ENCODE measurements around the gene PFDN2. TPM values are rescaled to one million over a fixed set of nuclear protein-coding genes. Genes with fewer than 3 reads are reported as not detected.
A peak's percentile ranks its signal among the peaks of the same experiment; 100 is the strongest.

The PFDN2 gene
- total and polyA plus RNA-seq, 2 of the 8 experiments (the other 6 are each of a cell fraction or from before 2014, with no cell fraction given) = 66.2 to 71.2 TPM

DNA sequence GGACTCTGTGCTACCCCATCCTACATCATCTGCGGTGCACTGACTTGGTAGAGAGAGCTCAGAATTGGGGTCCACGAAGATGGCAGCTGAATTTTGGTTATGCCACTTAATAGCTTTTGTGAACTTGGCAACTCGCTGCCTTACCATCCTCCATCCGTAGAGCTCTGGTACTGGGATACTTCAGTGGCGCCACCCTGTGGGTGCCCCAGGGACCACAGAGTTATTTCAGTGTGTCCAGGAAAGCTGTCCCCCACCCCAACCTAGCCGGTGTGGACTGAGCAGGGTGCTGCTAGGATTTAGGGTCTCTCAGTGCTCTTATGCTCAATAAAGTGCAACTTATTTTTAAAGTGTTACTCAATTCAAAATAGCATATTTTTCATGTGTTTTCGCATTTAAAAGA, 63.0 kb downstream of the PFDN2 start:
- H3K9ac ChIP-seq (replicated peaks in 1 of 4; ENCODE audit: extremely low read depth in 1 of 4, low read depth in 3 of 4, low read length in 3 of 4) = no peak overlapping the region
- H2BK20ac ChIP-seq (ENCODE audit: low read length) = no peak overlapping the region
- no peak overlapping the region for H3K4me3 ChIP-seq (ENCODE audit: extremely low read depth in 1 of 4, insufficient read depth in 2 of 4, low read depth in 3 of 4, low read length in 4 of 4)
- no peak overlapping the region for H2BK5ac ChIP-seq (ENCODE audit: low read depth, low read length)
- DNase-seq (ENCODE audit: low read depth in 1 of 2, low spot score in 2 of 2) = no peak
- no peak overlapping the region for H4K8ac ChIP-seq (ENCODE audit: extremely low read depth, insufficient read depth, low read length)
- no peak overlapping the region for H3K4me2 ChIP-seq (ENCODE audit: insufficient read depth in 1 of 2, low read depth in 2 of 2, low read length in 2 of 2)
- ChIA-PET CTCF (ENCODE audit: partially characterized antibody) (interaction anchor here (0.6 to 2.5 kb wide), 18 partner anchors 9 to 85 kb away, joined by 3 to 12 read pairs (median 4); partner anchors contain the start of genes ARHGAP30, KLHDC9 and USF1), POLR2A (ENCODE audit: partially characterized antibody) (interaction anchor here (1.0 to 2.9 kb wide), 2 partner anchors 9 to 35 kb away, joined by 3 to 21 read pairs; partner anchors contain the start of gene USF1)
- H3K79me2 ChIP-seq (ENCODE audit: control insufficient read depth in 1 of 2, insufficient read depth in 2 of 2, low read length in 2 of 2) = no peaks in the 10 kb centered on the region
- no peak for FAIRE-seq
- no peak overlapping the region for H3K27ac ChIP-seq (ENCODE audit: low read depth, low read length)
- H3K23ac ChIP-seq (ENCODE audit: insufficient read length) = no peak overlapping the region
- H3K18ac ChIP-seq (ENCODE audit: extremely low read depth, low read length) = no peak overlapping the region
- H4K5ac ChIP-seq (ENCODE audit: insufficient read length, low read depth, low read length) = no peak overlapping the region
- no peak overlapping the region for H2AFZ ChIP-seq (ENCODE audit: low read length)
- no peaks in the 10 kb centered on the region for H3K4me1 ChIP-seq (replicated peaks in 1 of 4; ENCODE audit: control insufficient read depth in 3 of 4, insufficient read depth in 4 of 4, low read length in 3 of 4)
- no peaks in the 10 kb centered on the region for H4K20me1 ChIP-seq (replicated peaks in 1 of 2; ENCODE audit: control insufficient read depth in 1 of 2, insufficient read depth in 2 of 2, low read length in 2 of 2)
- no peak overlapping the region for H4K91ac ChIP-seq (replicated peaks; ENCODE audit: insufficient read length, low read length)
- no peak overlapping the region for H2BK120ac ChIP-seq (replicated peaks; ENCODE audit: low read depth, low read length)
- H2AK5ac ChIP-seq (ENCODE audit: low read depth, low read length) = no peak overlapping the region
- H3K14ac ChIP-seq (ENCODE audit: insufficient read length) = no peak overlapping the region
- H3K79me1 ChIP-seq (ENCODE audit: low read depth, low read length) = no peaks in the 10 kb centered on the region
- no peaks in the 10 kb centered on the region for H3K9me3 ChIP-seq (ENCODE audit: insufficient read depth in 2 of 2, low read depth in 1 of 2, low read length in 1 of 2)
- no peaks in the 10 kb centered on the region; the same call in 1 of the 2 replicates for H3K23me2 ChIP-seq (ENCODE audit: low read depth, low read length)
- H3K4ac ChIP-seq (replicated peaks; ENCODE audit: insufficient read length, low read depth, low read length) = no peak overlapping the region
- no peaks in the 10 kb centered on the region for H3K27me3 ChIP-seq (replicated peaks in 1 of 4; ENCODE audit: control insufficient read depth in 3 of 4, extremely low read depth in 1 of 4, insufficient read depth in 3 of 4, low read length in 3 of 4)
- H2BK12ac ChIP-seq (ENCODE audit: low read depth, low read length) = no peak overlapping the region
- H3K56ac ChIP-seq (replicated peaks; ENCODE audit: insufficient read length, low read depth, low read length) = no peak overlapping the region
- WGBS, 2 experiments (ENCODE audit: extremely low coverage in 1 of 2, insufficient coverage in 1 of 2, insufficient read length in 1 of 2, insufficient replicate concordance in 2 of 2, low coverage in 1 of 2, low lambda C conversion rate in 2 of 2, missing lambda C conversion rate in 1 of 2) = 88% methylated on average over 7 of the region's 7 CpGs; no CpG with 5 or more reads in 1 of the 2 experiments
- H2BK15ac ChIP-seq (ENCODE audit: low read length) = 0 out of 2 replicates have a peak overlapping the region, but pooled peaks have one; percentile 5
- H3K36me3 ChIP-seq (ENCODE audit: control insufficient read depth in 2 of 4, insufficient read depth in 4 of 4, low read length in 3 of 4) = no peaks in the 10 kb centered on the region
- TF ChIP-seq ATF2 (IDR thresholded peaks at IDR 0.05; ENCODE audit: low read length) = no peak
- TF ChIP-seq YY1 (IDR thresholded peaks at IDR 0.05; ENCODE audit: low read depth, low read length) = no peak
- TF ChIP-seq, protein P1, sequence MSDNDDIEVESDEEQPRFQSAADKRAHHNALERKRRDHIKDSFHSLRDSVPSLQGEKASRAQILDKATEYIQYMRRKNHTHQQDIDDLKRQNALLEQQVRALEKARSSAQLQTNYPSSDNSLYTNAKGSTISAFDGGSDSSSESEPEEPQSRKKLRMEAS (IDR thresholded peaks at IDR 0.05) = no peak
- TF ChIP-seq, protein P2, sequence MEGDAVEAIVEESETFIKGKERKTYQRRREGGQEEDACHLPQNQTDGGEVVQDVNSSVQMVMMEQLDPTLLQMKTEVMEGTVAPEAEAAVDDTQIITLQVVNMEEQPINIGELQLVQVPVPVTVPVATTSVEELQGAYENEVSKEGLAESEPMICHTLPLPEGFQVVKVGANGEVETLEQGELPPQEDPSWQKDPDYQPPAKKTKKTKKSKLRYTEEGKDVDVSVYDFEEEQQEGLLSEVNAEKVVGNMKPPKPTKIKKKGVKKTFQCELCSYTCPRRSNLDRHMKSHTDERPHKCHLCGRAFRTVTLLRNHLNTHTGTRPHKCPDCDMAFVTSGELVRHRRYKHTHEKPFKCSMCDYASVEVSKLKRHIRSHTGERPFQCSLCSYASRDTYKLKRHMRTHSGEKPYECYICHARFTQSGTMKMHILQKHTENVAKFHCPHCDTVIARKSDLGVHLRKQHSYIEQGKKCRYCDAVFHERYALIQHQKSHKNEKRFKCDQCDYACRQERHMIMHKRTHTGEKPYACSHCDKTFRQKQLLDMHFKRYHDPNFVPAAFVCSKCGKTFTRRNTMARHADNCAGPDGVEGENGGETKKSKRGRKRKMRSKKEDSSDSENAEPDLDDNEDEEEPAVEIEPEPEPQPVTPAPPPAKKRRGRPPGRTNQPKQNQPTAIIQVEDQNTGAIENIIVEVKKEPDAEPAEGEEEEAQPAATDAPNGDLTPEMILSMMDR (IDR thresholded peaks at IDR 0.05; ENCODE audit: control extremely low read depth in 1 of 3, insufficient read depth in 1 of 3, low read depth in 1 of 3, low read length in 3 of 3) = peak; percentile 48 to 64 (median 49); a peak in 3 of 4 replicates
- TF ChIP-seq GTF2F1 (IDR thresholded peaks at IDR 0.05; ENCODE audit: borderline replicate concordance, low read depth, low read length) = no peak
- no peak for TF ChIP-seq ASH2L (IDR thresholded peaks at IDR 0.05; ENCODE audit: low read length)
- no peak for TF ChIP-seq HDAC6 (IDR thresholded peaks at IDR 0.05; ENCODE audit: low read depth, low read length)
- no peak for TF ChIP-seq SP2 (IDR thresholded peaks at IDR 0.05; ENCODE audit: low read length)
- TF ChIP-seq RAD21 (IDR thresholded peaks at IDR 0.05 in 1 of 2, conservative IDR thresholded peaks at IDR 0.05 in 1 of 2; ENCODE audit: low read depth in 2 of 2, low read length in 2 of 2) = peak; percentile 18 to 39; a peak in 2 of 4 replicates

Data from H1 (cell line).